AG10803 (cell line): ENCODE data around the gene CCDC85B.

ENCODE experiments used
- DNase-seq: peaks from one replicate; pipeline ENCODE4 v3.0.0; 2010; ENCODE audit warnings: low read depth
- H3K4me3 ChIP-seq: 2 replicates; pipeline ENCODE4 v1.5.1; 2011; ENCODE audit warnings: mild to moderate bottlenecking, low read length, control low read depth
- TF ChIP-seq, protein P1 (sequence below): conservative IDR thresholded peaks from 2 replicates; pipeline ENCODE4 v1.5.1; 2011; ENCODE audit warnings: mild to moderate bottlenecking, low read length, control low read depth, inconsistent platforms

The CCDC85B gene

GRCh38 chr11:65892661-65893317 lies 2.3 kb downstream of the CCDC85B start:
- DNase-seq = no peak
- TF ChIP-seq, protein P1, sequence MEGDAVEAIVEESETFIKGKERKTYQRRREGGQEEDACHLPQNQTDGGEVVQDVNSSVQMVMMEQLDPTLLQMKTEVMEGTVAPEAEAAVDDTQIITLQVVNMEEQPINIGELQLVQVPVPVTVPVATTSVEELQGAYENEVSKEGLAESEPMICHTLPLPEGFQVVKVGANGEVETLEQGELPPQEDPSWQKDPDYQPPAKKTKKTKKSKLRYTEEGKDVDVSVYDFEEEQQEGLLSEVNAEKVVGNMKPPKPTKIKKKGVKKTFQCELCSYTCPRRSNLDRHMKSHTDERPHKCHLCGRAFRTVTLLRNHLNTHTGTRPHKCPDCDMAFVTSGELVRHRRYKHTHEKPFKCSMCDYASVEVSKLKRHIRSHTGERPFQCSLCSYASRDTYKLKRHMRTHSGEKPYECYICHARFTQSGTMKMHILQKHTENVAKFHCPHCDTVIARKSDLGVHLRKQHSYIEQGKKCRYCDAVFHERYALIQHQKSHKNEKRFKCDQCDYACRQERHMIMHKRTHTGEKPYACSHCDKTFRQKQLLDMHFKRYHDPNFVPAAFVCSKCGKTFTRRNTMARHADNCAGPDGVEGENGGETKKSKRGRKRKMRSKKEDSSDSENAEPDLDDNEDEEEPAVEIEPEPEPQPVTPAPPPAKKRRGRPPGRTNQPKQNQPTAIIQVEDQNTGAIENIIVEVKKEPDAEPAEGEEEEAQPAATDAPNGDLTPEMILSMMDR = no peak
- H3K4me3 ChIP-seq = peak overlapping the region; percentile 75

- no peak overlapping the region for H3K4me3 ChIP-seq
- DNase-seq = no peak
- TF ChIP-seq, protein P1 = no peak
Observed at GRCh38 chr11:65894034-65894591, 3.6 kb downstream of the CCDC85B start.

GRCh38 chr11:65895482-65895981 lies 5.1 kb downstream of the CCDC85B start:
- H3K4me3 ChIP-seq = no peak overlapping the region
- TF ChIP-seq, protein P1 = no peak
- DNase-seq = no peak

DNA sequence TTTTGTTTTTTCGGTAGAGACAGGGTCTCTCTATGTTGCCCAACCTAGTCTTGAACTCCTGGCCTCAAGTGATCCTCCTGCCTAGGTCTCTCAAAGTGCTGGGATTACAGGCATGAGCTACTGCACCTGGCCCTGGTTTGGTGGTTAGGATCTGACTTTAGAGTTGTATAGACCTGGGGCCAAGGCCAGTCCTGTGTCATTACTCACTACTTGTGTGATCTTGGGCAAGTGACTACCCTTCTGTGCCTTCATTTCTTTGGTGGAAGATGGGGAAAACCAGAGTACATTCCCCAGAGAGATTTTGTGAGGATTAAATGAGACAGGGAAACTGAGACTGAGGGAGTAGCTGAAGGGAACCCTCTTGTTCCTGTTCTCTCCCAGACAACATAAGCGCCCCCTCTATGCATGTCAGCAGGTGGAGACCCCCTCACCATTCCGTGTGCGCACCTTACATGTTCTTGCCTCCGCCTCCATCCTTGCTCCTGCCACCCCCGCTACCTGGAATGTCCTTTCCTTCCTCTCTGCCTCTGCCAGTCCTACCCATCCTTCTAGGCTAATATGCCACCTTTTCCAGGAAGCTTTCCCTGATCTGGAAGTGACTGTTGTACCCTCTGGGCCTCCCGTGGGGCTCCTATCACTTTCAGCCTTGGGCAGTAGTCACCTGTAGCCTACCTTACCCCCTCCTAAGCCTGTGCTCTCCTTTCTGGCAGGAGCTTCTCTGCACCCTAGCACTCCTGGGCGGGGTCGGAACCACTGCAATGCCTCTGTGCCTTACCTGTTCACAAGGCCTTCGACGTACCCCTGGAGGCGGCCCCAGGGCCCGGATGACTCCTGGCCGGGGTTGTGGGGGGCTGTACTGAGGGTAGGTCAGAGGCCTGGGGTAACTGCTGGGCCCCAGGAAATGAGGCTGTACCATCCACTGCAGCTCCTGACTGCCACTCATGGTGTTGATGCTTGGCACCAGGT lies 5.8 kb downstream of the CCDC85B start:
- TF ChIP-seq, protein P1 = no peak
- DNase-seq = no peak
- H3K4me3 ChIP-seq = peak overlapping the region; percentile 20; the same call in 1 of the 2 replicates

DNA sequence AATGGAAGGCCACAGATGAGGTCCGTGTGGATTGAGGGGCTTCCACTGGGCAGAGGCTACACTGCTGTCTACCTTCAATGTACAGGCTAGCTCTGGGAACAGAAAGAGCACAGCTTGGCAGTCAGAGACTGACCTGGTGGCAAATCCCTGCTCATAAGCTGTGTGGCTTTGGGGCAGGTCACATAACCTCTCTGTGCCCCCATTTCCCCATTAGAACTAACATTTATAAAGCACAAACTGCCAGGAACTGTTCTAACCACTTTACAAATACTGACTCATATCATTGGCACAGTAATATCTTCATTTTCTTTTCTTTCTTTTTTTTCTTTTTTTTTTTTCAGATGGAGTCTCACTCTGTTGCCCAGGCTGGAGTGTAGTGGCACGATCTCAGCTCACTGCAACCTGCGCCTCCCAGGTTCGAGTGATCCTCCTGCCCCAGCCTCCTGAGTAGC lies 6.6 kb downstream of the CCDC85B start:
- DNase-seq = no peak

GRCh38 chr11:65898656-65899355 lies 8.3 kb downstream of the CCDC85B start:
- peak overlapping the region; percentile 96 for H3K4me3 ChIP-seq
- TF ChIP-seq, protein P1 = no peak
- DNase-seq = peak; percentile 62

More for the DNA sequence above, 6.6 kb downstream of the CCDC85B start:
- H3K4me3 ChIP-seq = peak overlapping the region; percentile 20; the same call in 1 of the 2 replicates
- TF ChIP-seq, protein P1 = no peak
